ENCODE measurements around the gene GULP1. TPM values are rescaled to one million over a fixed set of nuclear protein-coding genes. Genes with fewer than 3 reads are reported as not detected.

Gene GULP1
- total and polyA plus RNA-seq, 12 donors, result 2.0 to 6.0 (median 4.7) TPM

- Histone ChIP-seq H3K9me3 (peaks cover 0 to 17% (median 0%) of the 10 kb centered on the region in 11 donors), H3K27me3 (no peaks in the 10 kb centered on the region), H3K4me3 (no peak overlapping the region), H3K4me1 (no peaks in the 10 kb centered on the region), H3K27ac (no peak overlapping the region), H3K36me3 (no peaks in the 10 kb centered on the region)
- TF ChIP-seq CTCF (IDR thresholded peaks at IDR 0.05), result no peak
- ATAC-seq (no peak), DNase-seq (no peak)
- intact Hi-C loops (cut with DNase I), result no loop called here
These were observed 158.3 kb downstream of the GULP1 start for GRCh38 chr2:188449971-188450370.

GRCh38 chr2:188450732-188451483, 159.2 kb downstream of the GULP1 start:
- Histone ChIP-seq H3K27ac (no peak overlapping the region), H3K4me3 (no peak overlapping the region), H3K27me3 (no peaks in the 10 kb centered on the region), H3K4me1 (no peaks in the 10 kb centered on the region), H3K9me3 (peaks cover 0 to 20% (median 0%) of the 10 kb centered on the region in 11 donors), H3K36me3 (no peaks in the 10 kb centered on the region)
- DNase-seq, result no peak
- no peak for TF ChIP-seq CTCF (IDR thresholded peaks at IDR 0.05)
- intact Hi-C loops (cut with DNase I), result no loop called here
- WGBS, 2 donors, result 79 to 81% methylated on average over 2 of the region's 2 CpGs
- no peak for ATAC-seq

GRCh38 chr2:188452084-188452483, 160.4 kb downstream of the GULP1 start:
- DNase-seq, result no peak
- intact Hi-C loops (cut with DNase I), result no loop called here
- no peak for ATAC-seq
- peaks cover 0 to 20% (median 0%) of the 10 kb centered on the region in 11 donors for H3K9me3 ChIP-seq
- H3K4me3 ChIP-seq, result no peak overlapping the region
- H3K36me3 ChIP-seq, result no peaks in the 10 kb centered on the region
- no peaks in the 10 kb centered on the region for H3K4me1 ChIP-seq
- WGBS, 2 donors, result 79 to 90% methylated on average over 1 of the region's 1 CpG
- H3K27me3 ChIP-seq, result no peaks in the 10 kb centered on the region
- no peak overlapping the region for H3K27ac ChIP-seq
- TF ChIP-seq CTCF (IDR thresholded peaks at IDR 0.05), result no peak

GRCh38 chr2:188456114-188456909, 164.6 kb downstream of the GULP1 start:
- no peaks in the 10 kb centered on the region for H3K27me3 ChIP-seq
- no peaks in the 10 kb centered on the region for H3K4me1 ChIP-seq
- DNase-seq (no peak), ATAC-seq (no peak)
- intact Hi-C loops (cut with DNase I), result no loop called here
- peaks cover 0 to 17% (median 0%) of the 10 kb centered on the region in 11 donors for H3K9me3 ChIP-seq
- H3K27ac ChIP-seq, result no peak overlapping the region
- no peak overlapping the region for H3K4me3 ChIP-seq
- no peaks in the 10 kb centered on the region for H3K36me3 ChIP-seq
- TF ChIP-seq CTCF (IDR thresholded peaks at IDR 0.05), result no peak
- WGBS, 2 donors, result 92 to 93% methylated on average over 12 of the region's 12 CpGs

Data from heart right ventricle (tissue), 16 donors.